A673 (cell line): Measurements from ENCODE around the gene NUTM2E.
"Not testable (repeated sequence)": the region's sequence is repeated elsewhere in the genome, so short reads cannot be mapped to it uniquely, and the experiment has no call there.

Source experiments
- CTCF ChIP-seq: fragments of 300-800, 200-600 bp; sonication (generic); conservative IDR thresholded peaks from 2 replicates; pipeline ENCODE4 v1.5.1; 2017; ENCODE audit warnings: low read depth, mild to moderate bottlenecking, antibody characterized with exemption, low read length, moderate library complexity, mixed read lengths
- EZH2 ChIP-seq: fragments of 200-600 bp; sonication (generic); IDR thresholded peaks from 2 replicates; pipeline ENCODE4 v1.6.1; 2017; ENCODE audit warnings: borderline replicate concordance, low read depth, mild to moderate bottlenecking, mixed read lengths, antibody characterized with exemption, low read length; ENCODE audit not compliant: poor library complexity, severe bottlenecking

- TF ChIP-seq CTCF, EZH2: not testable (repeated sequence)
Observed at GRCh38 chr10:79823387-79823786, 3.2 kb upstream of the NUTM2E start.
